Keratinocyte (primary cell): ENCODE data around the gene RNF17. TPM values are rescaled to one million over a fixed set of nuclear protein-coding genes. Genes with fewer than 3 reads are reported as not detected.

Experiments used
- DNase-seq: peaks from one replicate; pipeline ENCODE4 v3.0.0-alpha.2; 2011; ENCODE audit warnings: low read depth, missing footprints, low spot score
- FAIRE-seq: peaks from 2 replicates; lab custom pipeline; 2011; peaks lifted over from hg19 to GRCh38; lab: Jason Lieb, UNC
- H2AFZ ChIP-seq: 2 replicates; pipeline ENCODE4 v1.6.0; 2012; ENCODE audit warnings: low read length, control low read depth, inconsistent platforms; ENCODE audit not compliant: control insufficient read depth
- H3K27ac ChIP-seq: 2 replicates; pipeline ENCODE4 v1.5.1; 2011; ENCODE audit warnings: low read length; ENCODE audit not compliant: control insufficient read depth, insufficient read depth
- H3K27me3 ChIP-seq: 3 replicates; pipeline ENCODE4 v1.6.0; 2011; ENCODE audit warnings: low read length; ENCODE audit not compliant: control insufficient read depth, insufficient read depth; ENCODE audit errors: extremely low read depth
- H3K36me3 ChIP-seq, 2 experiments: 2 replicates in 1 of 2; 3 replicates in 1 of 2; pipeline ENCODE4 v1.5.1; 2011; ENCODE audit warnings: low read length in 2 of 2, mild to moderate bottlenecking in 1 of 2; ENCODE audit not compliant: control insufficient read depth in 2 of 2, insufficient read depth in 2 of 2; ENCODE audit errors: extremely low read depth in 1 of 2
- H3K4me1 ChIP-seq: 3 replicates; pipeline ENCODE4 v1.5.1; 2011; ENCODE audit warnings: low read length; ENCODE audit not compliant: control insufficient read depth, insufficient read depth; ENCODE audit errors: extremely low read depth
- H3K4me2 ChIP-seq: 3 replicates; pipeline ENCODE4 v1.6.0; 2011; ENCODE audit warnings: low read depth, low read length; ENCODE audit not compliant: control insufficient read depth, insufficient read depth; ENCODE audit errors: extremely low read depth
- H3K4me3 ChIP-seq, 3 experiments: fragments of 200-600 bp in 1 of 3; sonication (generic) in 1 of 3; 2 replicates in 2 of 3; 3 replicates in 1 of 3; pipeline ENCODE4 v1.5.1; 2011 to 2016; ENCODE audit warnings: low read length in 3 of 3, mild to moderate bottlenecking in 3 of 3, control low read depth in 2 of 3, inconsistent platforms in 1 of 3, low read depth in 1 of 3, mixed read lengths in 1 of 3, mixed run types in 1 of 3, moderate library complexity in 1 of 3; ENCODE audit not compliant: control insufficient read depth in 2 of 3, insufficient read depth in 2 of 3; ENCODE audit errors: extremely low read depth in 1 of 3
- H3K79me2 ChIP-seq: 2 replicates; pipeline ENCODE4 v1.6.0; 2012; ENCODE audit warnings: low read length; ENCODE audit not compliant: control insufficient read depth, insufficient read depth
- H3K9ac ChIP-seq: 3 replicates; pipeline ENCODE4 v1.6.0; 2011; ENCODE audit warnings: low read length; ENCODE audit not compliant: control insufficient read depth, insufficient read depth; ENCODE audit errors: extremely low read depth
- H3K9me1 ChIP-seq: 3 replicates; pipeline ENCODE4 v1.6.0; 2011; ENCODE audit warnings: low read length; ENCODE audit not compliant: control insufficient read depth, insufficient read depth; ENCODE audit errors: extremely low read depth
- H3K9me3 ChIP-seq: 2 replicates; pipeline ENCODE4 v1.5.1; 2012; ENCODE audit warnings: low read depth, low read length; ENCODE audit not compliant: control insufficient read depth
- H4K20me1 ChIP-seq: 3 replicates; pipeline ENCODE4 v1.6.0; 2011; ENCODE audit warnings: low read length; ENCODE audit not compliant: control insufficient read depth, insufficient read depth; ENCODE audit errors: extremely low read depth
- CTCF ChIP-seq, 3 experiments: IDR thresholded peaks in 1 of 3; conservative IDR thresholded peaks in 1 of 3; optimal IDR thresholded peaks in 1 of 3; 2 replicates in 2 of 3; 3 replicates in 1 of 3; pipeline versions ENCODE3 to v1.5.1; 2011; ENCODE audit warnings: low read length in 3 of 3, mild to moderate bottlenecking in 3 of 3, moderate library complexity in 2 of 3, control low read depth in 1 of 3, inconsistent platforms in 1 of 3; ENCODE audit not compliant: insufficient read depth in 2 of 3; ENCODE audit errors: extremely low read depth in 1 of 3
- EZH2 ChIP-seq: IDR thresholded peaks from one replicate; pipeline ENCODE4 v1.6.1; 2012; ENCODE audit warnings: inconsistent platforms, mild to moderate bottlenecking, low read length, moderate library complexity
- dilution Hi-C: fragments of 300-500 bp; cut with MboI; formaldehyde crosslinking; loops from one replicate; pipeline ENCODE4 v1.7.0; 2020; ENCODE audit warnings: low sequenced_read_pairs; ENCODE audit not compliant: extremely low pct_ligation_motif_present
- polyA plus RNA-seq, 5 experiments: library from polyadenylated mRNA; depleted of rRNA in 3 of 5; stranded (reverse) in 3 of 5; stranded (forward) in 1 of 5; unstranded in 1 of 5; fragments of >200 nt; gene quantifications; 1 replicate in 1 of 5; 2 replicates in 3 of 5; 3 replicates in 1 of 5; pipeline versions ENCODE4 v1.2.1 to v1.2.3, GENCODE V29; 2011 to 2012; ENCODE audit warnings: missing spikeins in 2 of 5, low read depth in 1 of 5, low replicate concordance in 1 of 5

The RNF17 gene
- polyA plus RNA-seq, 1 donor (not counting 4 experiments of a cell fraction or from before 2014, with no cell fraction given) = not detected

GRCh38 chr13:24905242-24905641 is 141.3 kb downstream of the RNF17 start:
- Histone ChIP-seq H3K27ac (no peak overlapping the region), H3K79me2 (no peaks in the 10 kb centered on the region), H3K27me3 (no peaks in the 10 kb centered on the region), H3K4me2 (no peak overlapping the region), H4K20me1 (no peaks in the 10 kb centered on the region), H3K9ac (no peak overlapping the region), H2AFZ (no peak overlapping the region), H3K4me3 (no peak overlapping the region), H3K4me1 (no peaks in the 10 kb centered on the region), H3K9me1 (no peaks in the 10 kb centered on the region), H3K36me3 (peaks cover 0 to 14% of the 10 kb centered on the region in 2 experiments), H3K9me3 (no peaks in the 10 kb centered on the region)
- FAIRE-seq (no peak), DNase-seq (no peak)
- TF ChIP-seq CTCF (optimal IDR thresholded peaks at IDR 0.05 in 1 of 3, IDR thresholded peaks at IDR 0.05 in 1 of 3, conservative IDR thresholded peaks at IDR 0.05 in 1 of 3; ENCODE audit: extremely low read depth in 1 of 3, insufficient read depth in 2 of 3, low read length in 3 of 3) = no peak
- TF ChIP-seq EZH2 = no peak
- dilution Hi-C loops = no loop called here

DNA sequence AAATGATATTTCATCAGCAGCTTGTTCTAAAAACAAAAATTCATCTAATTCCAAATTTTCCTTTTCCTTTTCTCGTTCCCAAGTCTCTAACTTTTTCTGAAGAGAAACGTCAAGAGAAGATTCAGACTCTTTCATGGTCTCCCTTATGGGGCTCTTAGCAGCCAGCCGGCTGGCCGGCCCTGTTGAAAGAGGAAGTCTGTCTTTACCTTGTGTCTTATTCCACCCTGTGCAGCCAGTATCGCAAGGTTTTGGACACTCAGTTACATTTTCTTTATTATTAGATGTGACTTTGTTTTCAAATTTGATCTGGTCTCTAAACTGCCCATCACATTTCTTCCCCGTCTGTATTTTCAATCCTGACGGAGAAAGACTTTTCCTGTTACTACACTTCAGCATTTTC is 142.3 kb downstream of the RNF17 start:
- Histone ChIP-seq H3K9ac (no peak overlapping the region), H3K4me3 (no peak overlapping the region), H3K27me3 (no peaks in the 10 kb centered on the region), H3K27ac (no peak overlapping the region), H3K79me2 (no peaks in the 10 kb centered on the region), H3K36me3 (peaks cover 0 to 18% of the 10 kb centered on the region in 2 experiments), H3K4me2 (no peak overlapping the region), H3K9me3 (no peaks in the 10 kb centered on the region), H3K4me1 (no peaks in the 10 kb centered on the region), H2AFZ (no peak overlapping the region), H3K9me1 (no peaks in the 10 kb centered on the region), H4K20me1 (no peaks in the 10 kb centered on the region)
- DNase-seq (no peak), FAIRE-seq (no peak)
- TF ChIP-seq CTCF (optimal IDR thresholded peaks at IDR 0.05 in 1 of 3, IDR thresholded peaks at IDR 0.05 in 1 of 3, conservative IDR thresholded peaks at IDR 0.05 in 1 of 3; ENCODE audit: extremely low read depth in 1 of 3, insufficient read depth in 2 of 3, low read length in 3 of 3) (no peak), EZH2 (no peak)
- dilution Hi-C loops = no loop called here
